GM18519 (cell line): ENCODE results near the gene TEC.

ENCODE experiments used
- ATAC-seq: cut with Tn5 transposase; IDR thresholded peaks from one replicate; pipeline ENCODE4 v1.9.1; 2021; ENCODE audit warnings: mild to moderate bottlenecking, moderate library complexity; ENCODE audit not compliant: unreplicated experiment, low FRiP score

TEC gene

DNA sequence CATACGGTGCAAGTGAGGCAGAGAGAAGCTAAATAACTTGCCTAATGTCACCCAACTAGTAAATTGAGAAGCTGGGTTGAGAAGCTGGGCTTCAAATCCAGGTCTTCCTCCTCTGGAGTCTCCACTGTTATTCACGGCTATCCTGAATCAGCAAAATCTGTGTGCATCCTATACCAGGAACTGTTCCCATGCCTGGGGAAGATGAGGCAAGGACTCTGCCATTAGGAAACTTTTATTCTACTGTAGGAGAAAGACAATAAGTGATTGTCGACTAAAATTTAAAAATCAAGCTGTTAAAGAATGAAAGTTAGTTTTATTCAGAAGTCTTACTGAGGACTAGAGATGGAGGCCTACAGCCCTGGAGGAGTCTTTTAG lies 872 bp upstream of the TEC start:
- no peak for ATAC-seq

DNA sequence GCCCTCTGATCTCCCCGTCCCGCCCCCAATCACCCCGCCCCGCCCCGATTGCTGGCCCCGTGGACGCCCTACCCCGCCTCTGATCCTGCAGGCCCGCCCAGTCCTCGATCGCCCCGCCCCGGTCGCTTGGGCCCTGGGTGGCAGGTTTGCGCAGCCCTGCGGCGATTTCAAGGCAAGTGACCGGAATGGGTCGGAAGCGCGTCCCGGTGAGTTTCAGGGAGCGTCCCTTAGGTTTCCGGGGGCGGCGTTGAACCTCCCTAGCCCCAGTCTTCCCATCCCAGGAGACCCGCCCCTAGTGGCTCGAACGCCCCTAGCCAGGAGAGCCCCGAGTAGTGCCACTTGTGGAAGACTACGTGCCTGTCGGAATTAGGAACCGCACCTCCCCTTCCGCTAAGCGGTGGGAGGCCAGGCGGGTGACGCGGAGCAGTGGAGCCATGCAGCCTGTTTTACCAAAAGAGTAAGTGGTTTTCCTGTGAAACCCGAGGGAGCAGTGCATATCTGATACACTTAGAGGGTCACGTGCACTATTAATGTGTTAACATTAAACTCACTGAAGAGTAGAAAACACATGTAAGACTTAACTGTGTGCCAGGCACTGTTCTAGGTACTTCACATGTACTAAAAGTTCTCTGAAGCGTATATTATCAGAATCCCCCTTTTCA lies 354 bp upstream of the TEC start:
- ATAC-seq = peak; percentile 41

DNA sequence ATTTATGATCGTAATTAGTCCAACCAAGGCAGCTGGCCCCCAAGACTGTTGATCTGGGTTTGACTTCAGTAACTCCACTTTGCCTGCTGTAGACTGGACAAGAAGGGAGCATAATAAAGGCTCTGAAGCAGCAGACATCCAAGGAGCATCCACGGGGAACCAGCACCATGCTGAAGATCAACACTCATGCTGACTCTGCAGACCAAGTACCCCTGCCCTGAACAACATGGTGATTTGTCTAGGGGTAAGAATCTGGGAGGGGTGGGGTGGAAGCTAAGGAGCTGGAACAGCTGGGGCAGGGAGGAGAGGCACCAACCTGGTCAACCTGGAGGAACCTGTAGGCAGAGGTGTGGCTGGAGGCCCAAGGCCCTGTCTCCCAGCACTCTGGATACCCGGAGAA lies 2.1 kb downstream of the TEC start:
- no peak for ATAC-seq

DNA sequence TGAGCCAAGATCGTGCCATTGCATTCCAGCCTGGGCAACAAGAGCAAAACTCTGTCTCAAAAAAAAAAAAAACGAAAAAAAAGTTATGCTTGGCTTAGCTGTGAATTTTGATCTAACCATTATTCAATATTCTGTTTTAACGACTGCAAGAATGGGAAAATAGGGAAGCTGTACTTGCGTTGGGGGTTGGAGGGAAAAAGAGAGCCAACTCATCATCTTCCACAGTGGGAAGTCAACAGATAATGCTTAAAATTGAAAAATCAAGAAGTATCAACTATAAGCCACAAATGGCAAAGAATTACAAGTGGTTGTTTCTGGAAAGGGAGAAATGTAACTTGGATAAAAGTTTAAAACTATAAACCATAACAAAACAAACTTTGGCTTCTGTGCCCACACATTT lies 2.9 kb downstream of the TEC start:
- no peak for ATAC-seq

DNA sequence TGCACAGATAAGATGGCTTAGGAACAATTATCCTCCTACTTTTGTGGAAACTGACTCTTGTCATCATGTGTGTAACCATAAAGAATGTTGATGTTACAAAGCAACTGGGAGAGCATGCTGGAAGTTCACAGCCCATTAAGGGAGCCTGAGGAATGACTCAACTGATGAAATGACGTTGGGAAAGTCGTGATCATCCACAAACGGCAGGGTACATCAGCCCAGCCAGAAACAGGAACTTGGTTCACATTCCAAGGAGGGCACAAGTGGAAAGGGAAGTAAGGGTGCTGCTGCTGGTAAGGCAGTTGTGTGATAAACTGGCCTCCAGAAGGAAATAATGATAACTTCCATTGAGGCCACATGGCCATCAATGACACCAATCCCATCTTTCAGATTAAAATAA lies 6.7 kb downstream of the TEC start:
- no peak for ATAC-seq

- no peak for ATAC-seq
Measured at GRCh38 chr4:48262484-48262883, 7.2 kb downstream of the TEC start.

- no peak for ATAC-seq
Measured at GRCh38 chr4:48261281-48261680, 8.4 kb downstream of the TEC start.

GRCh38 chr4:48259748-48260147 lies 9.9 kb downstream of the TEC start:
- no peak for ATAC-seq

GRCh38 chr4:48258845-48259397 lies 10.7 kb downstream of the TEC start:
- no peak for ATAC-seq

DNA sequence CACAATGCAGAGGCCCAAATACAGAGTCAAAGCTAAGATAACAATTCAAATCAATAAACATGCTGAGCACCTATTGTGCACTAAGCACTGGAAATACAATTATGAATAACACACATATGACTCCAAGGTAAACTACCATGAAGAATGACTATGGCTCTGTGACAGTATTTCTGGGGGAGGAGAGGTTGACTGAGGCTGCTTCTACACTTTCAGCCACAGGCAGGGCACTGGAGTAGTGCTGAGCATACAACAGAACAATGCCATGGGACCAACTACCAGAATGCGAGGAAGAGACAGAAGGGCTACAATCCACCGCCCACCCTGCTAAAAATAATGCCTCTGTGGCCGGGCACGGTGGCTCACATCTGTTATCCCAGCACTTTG lies 13.7 kb downstream of the TEC start:
- no peak for ATAC-seq

DNA sequence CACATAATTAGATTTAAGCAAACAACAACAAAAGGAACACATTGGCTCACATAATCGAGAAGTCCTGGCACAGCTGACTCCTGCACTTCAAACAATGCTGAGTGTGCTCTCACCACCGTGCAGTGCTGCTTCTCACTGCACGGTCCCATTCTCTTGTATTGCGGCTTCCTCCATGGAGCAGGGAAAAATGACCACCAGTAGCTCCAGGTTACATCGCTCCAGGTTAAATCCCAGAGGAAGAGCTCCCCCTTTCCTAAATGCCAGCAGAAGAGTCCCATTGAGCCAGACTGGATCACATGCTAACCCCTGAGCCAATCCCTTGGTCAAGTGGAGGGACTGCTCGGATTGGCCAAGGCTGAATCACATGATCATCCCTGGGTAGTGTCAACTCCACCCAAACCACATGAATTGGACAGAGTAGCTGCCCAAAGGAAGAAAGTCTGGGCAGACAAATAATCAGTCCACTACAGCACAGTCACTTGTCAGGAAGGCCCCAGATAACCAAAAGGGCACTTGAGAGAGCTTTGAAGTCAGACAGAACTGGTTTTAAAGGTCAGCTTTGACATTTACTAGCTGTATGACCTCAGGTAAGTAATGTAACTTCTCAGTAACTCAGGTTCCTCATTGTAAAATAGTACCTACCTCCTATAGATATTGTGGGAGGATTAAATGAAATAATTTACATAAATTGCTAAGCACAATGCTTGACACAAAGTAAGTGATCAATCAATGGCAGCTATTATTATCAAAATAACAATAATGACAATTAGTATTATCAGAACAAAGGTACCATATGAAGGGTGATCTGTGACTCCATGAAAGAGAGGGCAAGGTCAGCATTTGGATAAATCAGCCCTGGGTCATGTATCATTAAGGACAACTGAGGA lies 14.3 kb downstream of the TEC start:
- no peak for ATAC-seq

DNA sequence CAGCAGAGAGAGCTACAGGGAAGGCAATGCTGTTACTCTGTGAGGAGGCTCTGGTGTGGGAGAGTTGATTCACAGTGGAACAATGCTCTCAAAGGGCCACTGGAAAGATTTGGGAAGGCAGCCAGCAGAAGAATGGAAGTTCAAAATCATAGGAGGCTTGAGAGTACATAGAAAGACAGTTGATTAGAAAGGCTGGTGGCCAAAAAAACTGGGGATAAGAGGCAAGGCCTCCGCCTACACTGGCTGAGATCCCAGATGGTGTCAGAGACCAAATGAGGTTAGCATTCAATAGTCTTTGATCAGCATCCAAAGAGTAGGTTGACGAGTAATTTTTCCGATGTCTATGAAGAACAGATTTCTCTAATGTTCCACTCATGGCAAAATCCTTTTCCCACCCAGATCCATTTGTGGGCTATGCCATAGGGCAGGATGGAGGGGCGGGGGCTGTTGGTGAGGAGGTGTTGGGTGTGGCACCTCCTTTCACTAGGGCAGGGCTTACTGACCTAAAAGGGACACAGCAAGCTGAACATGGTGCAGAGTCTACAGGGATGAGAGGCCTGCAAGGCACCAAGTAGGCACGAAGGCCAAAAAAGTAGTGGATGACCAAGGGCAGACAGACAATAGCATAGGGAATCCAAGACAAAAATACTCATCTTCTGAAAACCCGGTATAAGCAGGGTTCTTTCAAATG lies 15.1 kb downstream of the TEC start:
- ATAC-seq = no peak

- no peak for ATAC-seq
Measured at GRCh38 chr4:48252313-48252712, 17.3 kb downstream of the TEC start.

DNA sequence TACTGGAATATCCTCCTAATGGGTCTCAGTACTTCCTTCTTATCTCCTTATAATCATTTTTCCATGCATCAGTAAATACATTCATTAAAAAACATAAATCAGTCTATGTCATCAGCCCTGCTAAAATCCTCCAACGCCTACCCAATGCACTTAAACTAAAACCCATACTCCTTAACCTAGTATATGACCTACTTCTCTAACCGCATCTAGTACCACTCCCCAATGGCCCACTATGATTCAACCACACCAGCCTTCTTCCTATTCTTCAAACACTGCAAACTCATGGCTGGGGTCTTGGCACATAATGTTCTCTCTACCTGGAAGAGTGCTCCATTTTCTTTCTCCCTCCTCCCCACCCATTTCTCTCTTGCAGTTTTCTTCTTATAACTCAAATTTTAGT lies 18.7 kb downstream of the TEC start:
- no peak for ATAC-seq

GRCh38 chr4:48250343-48250742 lies 19.3 kb downstream of the TEC start:
- no peak for ATAC-seq

- ATAC-seq = no peak
Measured at GRCh38 chr4:48249378-48249777, 20.3 kb downstream of the TEC start.

- no peak for ATAC-seq
Measured at GRCh38 chr4:48248559-48248953, 21.1 kb downstream of the TEC start.

GRCh38 chr4:48247878-48248558 lies 21.6 kb downstream of the TEC start:
- peak; percentile 39 for ATAC-seq

GRCh38 chr4:48247142-48247877 lies 22.3 kb downstream of the TEC start:
- ATAC-seq = peak; percentile 41

DNA sequence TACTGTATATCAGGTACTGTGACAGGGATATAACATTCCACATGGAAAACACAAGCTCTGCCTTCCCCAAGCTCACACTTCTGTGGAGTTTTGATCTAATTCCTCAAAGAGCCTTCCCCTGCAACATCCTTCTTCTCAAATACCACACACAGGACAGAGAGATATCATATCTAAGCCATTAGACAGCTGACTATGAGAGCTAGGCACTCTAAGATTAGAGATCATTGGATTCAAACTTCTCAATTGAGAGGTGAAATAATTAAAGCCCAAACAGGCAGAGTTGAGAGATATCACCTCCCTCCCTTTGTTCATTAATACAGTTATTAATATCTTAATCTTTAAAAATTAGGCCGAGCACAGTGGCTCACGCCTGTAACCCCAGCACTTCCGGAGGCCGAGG lies 25.0 kb downstream of the TEC start:
- ATAC-seq = no peak
